Measurements from ENCODE around the gene ARHGAP24.

- TF ChIP-seq, protein P1, sequence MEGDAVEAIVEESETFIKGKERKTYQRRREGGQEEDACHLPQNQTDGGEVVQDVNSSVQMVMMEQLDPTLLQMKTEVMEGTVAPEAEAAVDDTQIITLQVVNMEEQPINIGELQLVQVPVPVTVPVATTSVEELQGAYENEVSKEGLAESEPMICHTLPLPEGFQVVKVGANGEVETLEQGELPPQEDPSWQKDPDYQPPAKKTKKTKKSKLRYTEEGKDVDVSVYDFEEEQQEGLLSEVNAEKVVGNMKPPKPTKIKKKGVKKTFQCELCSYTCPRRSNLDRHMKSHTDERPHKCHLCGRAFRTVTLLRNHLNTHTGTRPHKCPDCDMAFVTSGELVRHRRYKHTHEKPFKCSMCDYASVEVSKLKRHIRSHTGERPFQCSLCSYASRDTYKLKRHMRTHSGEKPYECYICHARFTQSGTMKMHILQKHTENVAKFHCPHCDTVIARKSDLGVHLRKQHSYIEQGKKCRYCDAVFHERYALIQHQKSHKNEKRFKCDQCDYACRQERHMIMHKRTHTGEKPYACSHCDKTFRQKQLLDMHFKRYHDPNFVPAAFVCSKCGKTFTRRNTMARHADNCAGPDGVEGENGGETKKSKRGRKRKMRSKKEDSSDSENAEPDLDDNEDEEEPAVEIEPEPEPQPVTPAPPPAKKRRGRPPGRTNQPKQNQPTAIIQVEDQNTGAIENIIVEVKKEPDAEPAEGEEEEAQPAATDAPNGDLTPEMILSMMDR (IDR thresholded peaks at IDR 0.05) = no peak
- no peak for TF ChIP-seq STAT6 (CRISPR knock-in tag; conservative IDR thresholded peaks at IDR 0.05; ENCODE audit: low read depth)
- no peak for TF ChIP-seq USF1 (CRISPR knock-in tag; IDR thresholded peaks at IDR 0.05)
- TF ChIP-seq ZNF423 (CRISPR knock-in tag; IDR thresholded peaks at IDR 0.05) = no peak
- TF ChIP-seq, protein P2, sequence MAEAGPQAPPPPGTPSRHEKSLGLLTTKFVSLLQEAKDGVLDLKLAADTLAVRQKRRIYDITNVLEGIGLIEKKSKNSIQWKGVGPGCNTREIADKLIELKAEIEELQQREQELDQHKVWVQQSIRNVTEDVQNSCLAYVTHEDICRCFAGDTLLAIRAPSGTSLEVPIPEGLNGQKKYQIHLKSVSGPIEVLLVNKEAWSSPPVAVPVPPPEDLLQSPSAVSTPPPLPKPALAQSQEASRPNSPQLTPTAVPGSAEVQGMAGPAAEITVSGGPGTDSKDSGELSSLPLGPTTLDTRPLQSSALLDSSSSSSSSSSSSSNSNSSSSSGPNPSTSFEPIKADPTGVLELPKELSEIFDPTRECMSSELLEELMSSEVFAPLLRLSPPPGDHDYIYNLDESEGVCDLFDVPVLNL (CRISPR knock-in tag; IDR thresholded peaks at IDR 0.05; ENCODE audit: borderline replicate concordance, low read depth) = no peak
- TF ChIP-seq SMAD4 (CRISPR knock-in tag; IDR thresholded peaks at IDR 0.05) = no peak
- TF ChIP-seq NR1H2 (CRISPR knock-in tag; IDR thresholded peaks at IDR 0.05) = no peak
- no peak for TF ChIP-seq KAT7 (CRISPR knock-in tag; IDR thresholded peaks at IDR 0.05; ENCODE audit: borderline replicate concordance)
Measured at GRCh38 chr4:85686398-85686797, 211.4 kb downstream of the ARHGAP24 start.
